GM12891 (cell line): Measurements from ENCODE around the gene EIF4G3.
"Not testable (repeated sequence)": the region's sequence is repeated elsewhere in the genome, so short reads cannot be mapped to it uniquely, and the experiment has no call there.

Experiments used
- DNase-seq: peaks from one replicate; pipeline ENCODE4 v3.0.0; 2011; ENCODE audit warnings: low spot score; ENCODE audit not compliant: insufficient read length
- FAIRE-seq: peaks from 2 replicates; lab custom pipeline; 2011; peaks lifted over from hg19 to GRCh38; lab: Jason Lieb, UNC
- PAX5 ChIP-seq: IDR thresholded peaks from 2 replicates; pipeline ENCODE4 v1.6.1; 2011; ENCODE audit warnings: low read length, moderate library complexity, mild to moderate bottlenecking; ENCODE audit not compliant: insufficient read depth, severe bottlenecking
- POLR2A ChIP-seq: IDR thresholded peaks from 2 replicates; pipeline ENCODE4 v1.6.1; 2011; ENCODE audit warnings: low read depth, low read length, control low read depth
- POLR2AphosphoS5 ChIP-seq: IDR thresholded peaks from 2 replicates; pipeline ENCODE4 v1.6.1; 2011; ENCODE audit warnings: low read depth, low read length, control low read depth
- POU2F2 ChIP-seq: IDR thresholded peaks from 2 replicates; pipeline ENCODE4 v1.6.1; 2011; ENCODE audit warnings: low read depth, mild to moderate bottlenecking, control low read depth, low read length, moderate library complexity
- SPI1 ChIP-seq: IDR thresholded peaks from 2 replicates; pipeline ENCODE4 v1.6.1; 2011; ENCODE audit warnings: low read depth, low read length, control low read depth
- TAF1 ChIP-seq: IDR thresholded peaks from 2 replicates; pipeline ENCODE4 v1.6.1; 2011; ENCODE audit warnings: low read depth, low read length, control low read depth

EIF4G3 gene

DNA sequence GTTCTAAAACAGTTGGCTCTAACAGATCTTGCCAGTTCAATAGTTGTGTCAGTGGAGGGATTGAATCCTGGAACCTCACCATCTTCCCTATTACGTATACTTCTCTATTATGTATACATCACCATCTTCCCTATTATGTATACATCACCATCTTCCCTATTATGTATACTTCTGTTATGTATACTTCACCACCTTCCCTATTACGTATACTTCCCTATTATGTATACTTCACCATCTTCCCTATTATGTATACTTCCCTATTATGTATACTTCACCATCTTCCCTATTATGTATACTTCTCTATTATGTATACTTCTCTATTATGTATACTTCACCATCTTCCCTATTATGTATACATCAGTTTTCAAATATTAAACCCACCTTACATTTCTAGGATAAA lies 355.2 kb downstream of the EIF4G3 start:
- TF ChIP-seq TAF1 (no peak), POU2F2 (no peak), SPI1 (no peak), POLR2AphosphoS5 (no peak), POLR2A (no peak), PAX5 (no peak)
- FAIRE-seq (no peak), DNase-seq (no peak)

DNA sequence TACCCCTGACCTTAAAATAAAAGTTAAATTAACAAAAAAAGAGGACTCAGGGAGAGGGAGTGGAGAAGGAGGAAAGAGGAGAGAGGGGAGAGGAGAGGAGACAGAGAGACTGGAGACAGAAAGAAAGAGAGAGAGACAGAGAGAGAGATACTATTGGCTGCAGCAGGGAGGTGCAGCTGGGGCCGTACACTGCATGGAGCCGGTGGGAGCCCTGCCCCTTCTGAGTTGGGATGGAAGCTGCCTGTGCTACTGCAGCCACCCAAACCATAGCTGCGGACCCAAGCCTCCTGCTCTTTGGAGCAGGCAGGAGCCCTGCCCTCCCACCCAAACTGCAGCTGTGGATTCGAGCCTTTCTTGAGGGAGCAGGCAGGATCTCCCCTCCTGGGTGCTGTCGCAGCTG lies 356.9 kb downstream of the EIF4G3 start:
- no peak for DNase-seq
- no peak for FAIRE-seq
- no peak for TF ChIP-seq TAF1
- TF ChIP-seq PAX5, result no peak
- TF ChIP-seq POLR2A, result no peak

DNA sequence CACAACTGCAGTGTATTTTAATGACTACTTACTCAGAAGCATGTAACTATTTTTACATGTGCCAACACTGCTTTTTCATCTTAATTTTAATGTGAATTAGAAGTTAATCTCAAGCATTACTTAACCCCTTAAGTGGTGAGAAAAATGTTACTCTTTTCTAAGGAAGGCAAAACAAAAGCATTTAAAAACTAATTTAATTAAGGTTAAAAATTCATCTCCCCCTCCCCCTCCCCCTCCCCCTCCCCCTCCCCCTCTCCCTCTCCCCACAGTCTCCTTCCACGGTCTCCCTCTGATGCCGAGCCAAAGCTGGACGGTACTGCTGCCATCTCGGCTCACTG lies 362.2 kb downstream of the EIF4G3 start:
- no peak for TF ChIP-seq POLR2A
- no peak for TF ChIP-seq POLR2AphosphoS5
- DNase-seq, result no peak
- FAIRE-seq, result no peak

DNA sequence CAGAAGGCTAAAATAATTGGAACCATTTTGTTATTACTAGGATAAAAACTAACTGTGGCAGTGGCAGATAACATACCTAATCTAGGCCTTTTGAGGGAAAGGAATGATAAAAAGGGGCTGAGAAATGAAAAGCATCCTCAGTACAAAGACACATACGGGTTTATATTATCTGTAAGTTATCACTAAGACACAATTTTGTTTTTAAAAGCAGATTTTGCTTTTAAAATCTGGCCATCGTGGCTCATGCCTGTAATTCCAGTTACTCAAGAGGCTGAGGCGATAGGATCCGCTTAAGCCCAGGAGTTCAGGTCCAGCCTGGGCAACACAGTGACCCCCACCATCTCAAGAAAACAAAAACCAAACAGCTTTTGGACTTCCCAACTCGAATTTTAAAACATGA lies 364.8 kb downstream of the EIF4G3 start:
- DNase-seq (no peak), FAIRE-seq (no peak)
- TF ChIP-seq SPI1, result no peak
- TF ChIP-seq TAF1, result no peak
- no peak for TF ChIP-seq POLR2AphosphoS5
- TF ChIP-seq POLR2A, result no peak
- TF ChIP-seq PAX5, result no peak
- no peak for TF ChIP-seq POU2F2

DNA sequence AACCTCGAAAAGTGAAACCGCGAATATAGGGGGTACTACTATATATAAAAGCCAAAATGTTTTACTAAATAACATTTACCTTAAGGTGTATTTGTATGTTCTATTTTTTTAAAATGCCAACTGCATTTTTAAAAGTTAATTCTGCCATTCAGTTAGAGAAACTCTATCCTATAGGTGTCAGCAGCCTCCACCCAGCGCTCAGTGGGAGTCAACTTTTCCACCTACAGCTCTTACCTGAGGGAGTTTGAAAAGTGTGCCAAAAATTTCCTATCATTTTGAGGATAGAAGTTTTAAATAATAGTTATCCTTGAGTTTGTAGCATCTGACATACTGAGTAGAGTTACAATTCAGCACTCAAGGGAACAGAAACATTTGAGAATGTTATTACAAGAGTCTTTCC lies 383.5 kb downstream of the EIF4G3 start:
- FAIRE-seq, result no peak
- TF ChIP-seq PAX5, result no peak
- TF ChIP-seq SPI1, result no peak
- no peak for DNase-seq

DNA sequence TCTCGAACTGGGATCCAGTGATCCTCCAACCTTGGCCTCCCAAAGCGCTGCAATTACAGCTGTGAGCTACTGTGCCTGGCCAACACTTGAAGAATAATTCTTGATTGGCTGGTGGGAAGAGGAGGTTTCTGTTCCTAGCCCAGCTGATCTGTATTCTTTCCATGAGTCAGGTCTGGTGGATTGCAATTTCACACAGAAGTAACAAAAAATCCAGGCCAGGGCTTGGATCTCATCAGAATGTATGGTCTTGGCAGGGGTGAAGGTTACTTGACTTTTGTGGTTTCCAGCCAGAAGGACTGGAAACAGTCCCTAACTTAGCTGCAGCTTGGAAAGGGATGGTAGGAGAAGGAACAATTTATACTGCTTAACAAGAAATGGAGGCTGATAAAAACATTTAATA lies 384.5 kb downstream of the EIF4G3 start:
- TF ChIP-seq PAX5 (no peak), POLR2AphosphoS5 (no peak), SPI1 (no peak), POLR2A (no peak), TAF1 (no peak), POU2F2 (no peak)
- DNase-seq (no peak), FAIRE-seq (no peak)

DNA sequence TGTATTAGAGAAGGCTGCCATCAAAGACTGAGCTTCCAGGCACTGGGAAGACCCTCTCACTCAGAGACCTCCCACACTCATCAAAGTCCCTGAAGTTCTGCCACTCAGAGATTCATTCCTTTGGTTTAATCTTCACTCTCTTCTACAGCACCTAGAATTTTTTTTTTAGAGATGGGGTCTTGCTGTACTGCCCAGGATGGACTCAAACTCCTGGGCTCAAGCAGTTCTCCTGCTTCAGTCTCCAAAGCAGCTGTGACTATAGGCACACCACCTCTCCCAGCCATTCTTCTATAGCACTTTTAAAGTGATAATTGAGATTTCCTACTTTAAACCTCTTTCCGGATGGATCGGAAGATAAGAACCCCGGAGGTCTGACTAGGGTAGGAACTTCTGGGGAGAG lies 385.9 kb downstream of the EIF4G3 start:
- FAIRE-seq, result no peak
- no peak for DNase-seq
- no peak for TF ChIP-seq PAX5
- TF ChIP-seq POLR2AphosphoS5, result no peak
- no peak for TF ChIP-seq POLR2A
- TF ChIP-seq POU2F2, result no peak

DNA sequence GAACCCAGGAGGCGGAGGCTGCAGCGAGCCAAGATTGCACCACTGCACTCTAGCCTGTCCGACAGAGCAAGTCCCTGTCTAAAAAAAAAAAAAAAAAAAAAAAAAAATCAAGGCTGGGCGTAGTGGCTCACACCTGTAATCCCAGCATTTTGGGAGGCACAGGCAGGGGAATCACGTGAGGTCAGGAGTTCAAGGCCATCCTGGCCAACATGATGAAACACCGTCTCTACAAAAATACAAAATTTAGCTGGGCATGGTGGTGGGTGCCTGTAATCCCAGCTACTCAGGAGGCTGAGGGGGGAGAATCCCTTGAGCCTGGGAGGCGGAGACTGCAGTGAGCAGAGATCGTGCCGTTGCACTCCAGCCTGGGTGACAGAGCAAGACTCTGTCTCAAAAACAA lies 387.1 kb downstream of the EIF4G3 start:
- not testable (repeated sequence) for DNase-seq, FAIRE-seq

DNA sequence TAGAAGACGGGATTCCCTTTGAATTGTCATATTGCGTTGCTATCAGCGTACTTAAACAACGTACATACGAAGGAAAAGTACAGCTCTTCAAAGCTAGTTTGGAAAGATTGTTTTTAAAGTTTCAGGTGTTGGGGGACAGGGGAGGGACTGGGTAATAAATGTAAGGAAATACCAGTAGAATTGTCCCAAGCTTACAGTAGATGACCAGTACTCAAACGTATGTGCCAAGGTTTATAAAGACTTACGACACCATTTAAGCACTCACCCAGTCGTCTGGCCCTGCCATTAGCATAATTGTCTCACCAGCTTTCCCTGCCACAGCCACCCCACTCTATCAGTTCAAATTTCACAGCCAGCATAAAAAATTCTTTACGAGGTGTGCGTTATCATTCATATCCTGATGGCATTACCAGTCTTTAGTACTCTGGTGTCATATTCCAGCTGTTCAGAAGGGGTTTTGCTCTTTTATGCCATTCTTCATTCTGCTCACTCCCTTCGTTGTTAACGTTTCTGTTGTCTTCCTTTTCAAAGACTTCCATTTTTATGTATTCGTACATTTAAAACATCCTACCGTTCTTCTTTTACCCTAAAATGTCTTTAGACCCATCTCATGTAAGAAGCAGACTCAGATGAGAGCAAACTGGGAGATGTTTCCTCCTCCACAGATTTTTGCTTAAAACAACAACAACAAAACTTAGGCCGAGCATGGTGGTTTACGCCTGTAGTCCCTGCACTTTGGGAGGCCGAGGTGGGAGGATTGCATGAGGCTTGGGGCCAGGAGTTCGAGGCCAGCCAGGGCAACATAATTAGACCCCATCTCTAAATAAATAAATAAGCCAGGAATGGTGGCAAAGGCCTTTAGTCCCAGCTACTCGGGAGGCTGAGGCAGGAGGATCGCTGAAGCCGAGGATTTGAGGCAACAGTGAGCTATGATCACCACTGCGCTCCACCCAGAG lies 388.6 kb downstream of the EIF4G3 start:
- TF ChIP-seq POU2F2, result no peak
- no peak for TF ChIP-seq POLR2A
- TF ChIP-seq POLR2AphosphoS5, result no peak
- TF ChIP-seq TAF1, result no peak
- TF ChIP-seq PAX5, result no peak
- no peak for TF ChIP-seq SPI1
- DNase-seq (no peak), FAIRE-seq (peak; percentile 5)

DNA sequence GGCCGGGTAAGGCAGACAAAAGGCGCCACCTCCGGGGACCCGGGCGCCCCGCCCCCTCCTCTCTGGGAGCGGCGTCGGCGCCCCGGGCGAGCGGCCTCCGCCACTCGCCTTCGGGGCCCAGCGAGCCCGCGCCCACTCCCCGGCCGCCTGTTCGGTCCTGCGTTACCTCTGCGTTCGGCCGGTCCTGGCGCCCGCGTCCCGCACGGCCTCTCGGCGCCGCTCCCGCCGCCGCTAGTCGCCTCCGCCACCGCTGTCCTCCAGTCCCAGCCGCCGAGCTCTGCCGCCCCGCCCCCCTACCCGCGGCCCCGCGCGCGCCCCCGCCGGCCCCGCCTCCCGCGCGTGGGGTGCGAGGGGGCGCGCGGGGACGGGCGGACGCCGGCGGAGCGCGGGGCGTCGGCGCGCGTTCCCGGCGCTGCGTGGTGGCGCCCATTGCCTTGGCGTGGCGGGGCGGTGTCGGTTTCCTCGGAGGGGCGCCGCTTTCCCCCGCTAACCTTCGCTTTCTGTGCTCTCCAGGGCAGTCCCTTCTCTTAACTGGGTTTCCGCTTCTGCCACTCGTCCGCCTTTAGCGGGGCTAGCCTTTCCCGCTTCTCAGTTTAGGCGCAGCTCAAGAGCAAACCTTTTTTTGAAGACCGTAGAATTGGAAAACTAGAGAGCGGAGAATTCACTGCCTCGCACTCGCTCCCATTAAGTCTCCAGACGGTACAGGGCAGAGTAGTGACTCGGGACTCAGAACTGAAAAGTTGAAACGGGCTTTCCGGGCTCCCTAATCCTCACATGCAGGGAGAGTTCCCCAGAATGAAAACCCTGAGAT lies 389.5 kb downstream of the EIF4G3 start, which contains the start of gene HP1BP3:
TSS of gene HP1BP3 (minus strand) at position 279 of the 811 bp plus-strand sequence. CDS start 6,867 bp downstream, outside the sequence.
- peak; percentile 68 for DNase-seq
- TF ChIP-seq POLR2A (peak; percentile 63; the same call in 1 of the 2 replicates), PAX5 (no peak), POU2F2 (no peak), TAF1 (peak; percentile 31; the same call in 1 of the 2 replicates), POLR2AphosphoS5 (no peak)
- peak; percentile 82 for FAIRE-seq
